Measurements from ENCODE around the gene SUCLG1. TPM values are rescaled to one million over a fixed set of nuclear protein-coding genes. Genes with fewer than 3 reads are reported as not detected.

SUCLG1 gene
- total and polyA plus RNA-seq, 2 of the 8 experiments (the other 6 are each of a cell fraction or from before 2014, with no cell fraction given): 19.9 to 40.0 TPM

DNA sequence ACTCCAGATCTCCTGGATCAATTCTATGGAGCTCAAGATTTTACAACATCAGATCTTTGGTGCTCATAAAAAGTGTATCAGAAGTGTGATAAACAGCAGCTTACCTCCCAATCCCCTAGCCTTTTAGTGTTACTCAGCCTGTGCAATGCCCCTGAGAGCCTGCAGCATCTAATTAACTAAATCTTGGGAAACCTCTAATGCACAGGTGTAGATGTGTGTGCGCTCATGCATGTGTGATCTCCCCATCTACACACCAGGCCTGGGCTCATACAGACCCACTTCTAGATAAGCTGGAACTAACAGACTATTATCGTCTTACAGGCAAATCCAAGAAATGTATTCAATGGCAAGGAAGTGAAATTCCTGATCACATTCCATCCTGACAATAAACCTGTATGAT, 7.5 kb downstream of the SUCLG1 start (continued):
- TF ChIP-seq, protein P1, sequence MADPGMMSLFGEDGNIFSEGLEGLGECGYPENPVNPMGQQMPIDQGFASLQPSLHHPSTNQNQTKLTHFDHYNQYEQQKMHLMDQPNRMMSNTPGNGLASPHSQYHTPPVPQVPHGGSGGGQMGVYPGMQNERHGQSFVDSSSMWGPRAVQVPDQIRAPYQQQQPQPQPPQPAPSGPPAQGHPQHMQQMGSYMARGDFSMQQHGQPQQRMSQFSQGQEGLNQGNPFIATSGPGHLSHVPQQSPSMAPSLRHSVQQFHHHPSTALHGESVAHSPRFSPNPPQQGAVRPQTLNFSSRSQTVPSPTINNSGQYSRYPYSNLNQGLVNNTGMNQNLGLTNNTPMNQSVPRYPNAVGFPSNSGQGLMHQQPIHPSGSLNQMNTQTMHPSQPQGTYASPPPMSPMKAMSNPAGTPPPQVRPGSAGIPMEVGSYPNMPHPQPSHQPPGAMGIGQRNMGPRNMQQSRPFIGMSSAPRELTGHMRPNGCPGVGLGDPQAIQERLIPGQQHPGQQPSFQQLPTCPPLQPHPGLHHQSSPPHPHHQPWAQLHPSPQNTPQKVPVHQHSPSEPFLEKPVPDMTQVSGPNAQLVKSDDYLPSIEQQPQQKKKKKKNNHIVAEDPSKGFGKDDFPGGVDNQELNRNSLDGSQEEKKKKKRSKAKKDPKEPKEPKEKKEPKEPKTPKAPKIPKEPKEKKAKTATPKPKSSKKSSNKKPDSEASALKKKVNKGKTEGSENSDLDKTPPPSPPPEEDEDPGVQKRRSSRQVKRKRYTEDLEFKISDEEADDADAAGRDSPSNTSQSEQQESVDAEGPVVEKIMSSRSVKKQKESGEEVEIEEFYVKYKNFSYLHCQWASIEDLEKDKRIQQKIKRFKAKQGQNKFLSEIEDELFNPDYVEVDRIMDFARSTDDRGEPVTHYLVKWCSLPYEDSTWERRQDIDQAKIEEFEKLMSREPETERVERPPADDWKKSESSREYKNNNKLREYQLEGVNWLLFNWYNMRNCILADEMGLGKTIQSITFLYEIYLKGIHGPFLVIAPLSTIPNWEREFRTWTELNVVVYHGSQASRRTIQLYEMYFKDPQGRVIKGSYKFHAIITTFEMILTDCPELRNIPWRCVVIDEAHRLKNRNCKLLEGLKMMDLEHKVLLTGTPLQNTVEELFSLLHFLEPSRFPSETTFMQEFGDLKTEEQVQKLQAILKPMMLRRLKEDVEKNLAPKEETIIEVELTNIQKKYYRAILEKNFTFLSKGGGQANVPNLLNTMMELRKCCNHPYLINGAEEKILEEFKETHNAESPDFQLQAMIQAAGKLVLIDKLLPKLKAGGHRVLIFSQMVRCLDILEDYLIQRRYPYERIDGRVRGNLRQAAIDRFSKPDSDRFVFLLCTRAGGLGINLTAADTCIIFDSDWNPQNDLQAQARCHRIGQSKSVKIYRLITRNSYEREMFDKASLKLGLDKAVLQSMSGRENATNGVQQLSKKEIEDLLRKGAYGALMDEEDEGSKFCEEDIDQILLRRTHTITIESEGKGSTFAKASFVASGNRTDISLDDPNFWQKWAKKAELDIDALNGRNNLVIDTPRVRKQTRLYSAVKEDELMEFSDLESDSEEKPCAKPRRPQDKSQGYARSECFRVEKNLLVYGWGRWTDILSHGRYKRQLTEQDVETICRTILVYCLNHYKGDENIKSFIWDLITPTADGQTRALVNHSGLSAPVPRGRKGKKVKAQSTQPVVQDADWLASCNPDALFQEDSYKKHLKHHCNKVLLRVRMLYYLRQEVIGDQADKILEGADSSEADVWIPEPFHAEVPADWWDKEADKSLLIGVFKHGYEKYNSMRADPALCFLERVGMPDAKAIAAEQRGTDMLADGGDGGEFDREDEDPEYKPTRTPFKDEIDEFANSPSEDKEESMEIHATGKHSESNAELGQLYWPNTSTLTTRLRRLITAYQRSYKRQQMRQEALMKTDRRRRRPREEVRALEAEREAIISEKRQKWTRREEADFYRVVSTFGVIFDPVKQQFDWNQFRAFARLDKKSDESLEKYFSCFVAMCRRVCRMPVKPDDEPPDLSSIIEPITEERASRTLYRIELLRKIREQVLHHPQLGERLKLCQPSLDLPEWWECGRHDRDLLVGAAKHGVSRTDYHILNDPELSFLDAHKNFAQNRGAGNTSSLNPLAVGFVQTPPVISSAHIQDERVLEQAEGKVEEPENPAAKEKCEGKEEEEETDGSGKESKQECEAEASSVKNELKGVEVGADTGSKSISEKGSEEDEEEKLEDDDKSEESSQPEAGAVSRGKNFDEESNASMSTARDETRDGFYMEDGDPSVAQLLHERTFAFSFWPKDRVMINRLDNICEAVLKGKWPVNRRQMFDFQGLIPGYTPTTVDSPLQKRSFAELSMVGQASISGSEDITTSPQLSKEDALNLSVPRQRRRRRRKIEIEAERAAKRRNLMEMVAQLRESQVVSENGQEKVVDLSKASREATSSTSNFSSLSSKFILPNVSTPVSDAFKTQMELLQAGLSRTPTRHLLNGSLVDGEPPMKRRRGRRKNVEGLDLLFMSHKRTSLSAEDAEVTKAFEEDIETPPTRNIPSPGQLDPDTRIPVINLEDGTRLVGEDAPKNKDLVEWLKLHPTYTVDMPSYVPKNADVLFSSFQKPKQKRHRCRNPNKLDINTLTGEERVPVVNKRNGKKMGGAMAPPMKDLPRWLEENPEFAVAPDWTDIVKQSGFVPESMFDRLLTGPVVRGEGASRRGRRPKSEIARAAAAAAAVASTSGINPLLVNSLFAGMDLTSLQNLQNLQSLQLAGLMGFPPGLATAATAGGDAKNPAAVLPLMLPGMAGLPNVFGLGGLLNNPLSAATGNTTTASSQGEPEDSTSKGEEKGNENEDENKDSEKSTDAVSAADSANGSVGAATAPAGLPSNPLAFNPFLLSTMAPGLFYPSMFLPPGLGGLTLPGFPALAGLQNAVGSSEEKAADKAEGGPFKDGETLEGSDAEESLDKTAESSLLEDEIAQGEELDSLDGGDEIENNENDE (IDR thresholded peaks at IDR 0.05; ENCODE audit: insufficient replicate concordance, low read length): no peak
- no peak for TF ChIP-seq TAF1 (IDR thresholded peaks at IDR 0.05; ENCODE audit: low read depth, low read length)

Data from H1 (cell line).